Measurements from ENCODE around the gene LRBA.

The LRBA gene

GRCh38 chr4:150316332-150317205 lies 698.5 kb downstream of the LRBA start:
- Histone ChIP-seq H3K4me1 (ENCODE audit: insufficient read depth, low read length) (peaks cover 5% of the 10 kb centered on the region), H3K4me3 (ENCODE audit: low read length) (no peak overlapping the region), H3K27me3 (ENCODE audit: insufficient read depth, low read length) (no peaks in the 10 kb centered on the region), H3K9me3 (ENCODE audit: low read length) (no peaks in the 10 kb centered on the region), H3K36me3 (ENCODE audit: insufficient read depth, low read length) (no peaks in the 10 kb centered on the region), H2AFZ (ENCODE audit: low read depth, low read length) (no peak overlapping the region)

- no peak overlapping the region for H3K4me3 ChIP-seq (ENCODE audit: low read length)
- no peaks in the 10 kb centered on the region for H3K36me3 ChIP-seq (ENCODE audit: insufficient read depth, low read length)
- no peaks in the 10 kb centered on the region for H3K9me3 ChIP-seq (ENCODE audit: low read length)
- H2AFZ ChIP-seq (ENCODE audit: low read depth, low read length), result no peak overlapping the region
- H3K4me1 ChIP-seq (ENCODE audit: insufficient read depth, low read length), result peaks cover 8% of the 10 kb centered on the region
- no peaks in the 10 kb centered on the region for H3K27me3 ChIP-seq (ENCODE audit: insufficient read depth, low read length)
Observed at GRCh38 chr4:150315691-150316090, 699.4 kb downstream of the LRBA start.

- Histone ChIP-seq H3K36me3 (ENCODE audit: insufficient read depth, low read length) (no peaks in the 10 kb centered on the region), H3K27me3 (ENCODE audit: insufficient read depth, low read length) (no peaks in the 10 kb centered on the region), H3K4me1 (ENCODE audit: insufficient read depth, low read length) (peaks cover 13% of the 10 kb centered on the region), H2AFZ (ENCODE audit: low read depth, low read length) (no peak overlapping the region), H3K4me3 (ENCODE audit: low read length) (no peak overlapping the region), H3K9me3 (ENCODE audit: low read length) (no peaks in the 10 kb centered on the region)
Observed at GRCh38 chr4:150315175-150315574, 699.9 kb downstream of the LRBA start.

GRCh38 chr4:150314031-150314430 lies 701.1 kb downstream of the LRBA start:
- Histone ChIP-seq H3K9me3 (ENCODE audit: low read length) (no peaks in the 10 kb centered on the region), H3K36me3 (ENCODE audit: insufficient read depth, low read length) (no peaks in the 10 kb centered on the region), H3K4me1 (ENCODE audit: insufficient read depth, low read length) (peaks cover 15% of the 10 kb centered on the region), H3K4me3 (ENCODE audit: low read length) (no peak overlapping the region), H2AFZ (ENCODE audit: low read depth, low read length) (no peak overlapping the region), H3K27me3 (ENCODE audit: insufficient read depth, low read length) (no peaks in the 10 kb centered on the region)

- H3K4me3 ChIP-seq (ENCODE audit: low read length), result no peak overlapping the region
- H3K27me3 ChIP-seq (ENCODE audit: insufficient read depth, low read length), result no peaks in the 10 kb centered on the region
- H3K4me1 ChIP-seq (ENCODE audit: insufficient read depth, low read length), result peaks cover 14% of the 10 kb centered on the region
- no peak overlapping the region for H2AFZ ChIP-seq (ENCODE audit: low read depth, low read length)
- no peaks in the 10 kb centered on the region for H3K36me3 ChIP-seq (ENCODE audit: insufficient read depth, low read length)
- no peaks in the 10 kb centered on the region for H3K9me3 ChIP-seq (ENCODE audit: low read length)
Observed at GRCh38 chr4:150310159-150310895, 704.8 kb downstream of the LRBA start.

GRCh38 chr4:150308824-150309472 lies 706.1 kb downstream of the LRBA start:
- Histone ChIP-seq H3K4me3 (ENCODE audit: low read length) (no peak overlapping the region), H3K27me3 (ENCODE audit: insufficient read depth, low read length) (no peaks in the 10 kb centered on the region), H2AFZ (ENCODE audit: low read depth, low read length) (no peak overlapping the region), H3K9me3 (ENCODE audit: low read length) (no peaks in the 10 kb centered on the region), H3K4me1 (ENCODE audit: insufficient read depth, low read length) (peaks cover 10% of the 10 kb centered on the region), H3K36me3 (ENCODE audit: insufficient read depth, low read length) (no peaks in the 10 kb centered on the region)

GRCh38 chr4:150306719-150307118 lies 708.4 kb downstream of the LRBA start:
- no peaks in the 10 kb centered on the region for H3K36me3 ChIP-seq (ENCODE audit: insufficient read depth, low read length)
- no peaks in the 10 kb centered on the region for H3K9me3 ChIP-seq (ENCODE audit: low read length)
- H3K27me3 ChIP-seq (ENCODE audit: insufficient read depth, low read length), result no peaks in the 10 kb centered on the region
- no peak overlapping the region for H3K4me3 ChIP-seq (ENCODE audit: low read length)
- peaks cover 10% of the 10 kb centered on the region for H3K4me1 ChIP-seq (ENCODE audit: insufficient read depth, low read length)
- no peak overlapping the region for H2AFZ ChIP-seq (ENCODE audit: low read depth, low read length)

- H3K4me3 ChIP-seq (ENCODE audit: low read length), result no peak overlapping the region
- no peaks in the 10 kb centered on the region for H3K36me3 ChIP-seq (ENCODE audit: insufficient read depth, low read length)
- peaks cover 10% of the 10 kb centered on the region for H3K4me1 ChIP-seq (ENCODE audit: insufficient read depth, low read length)
Observed at GRCh38 chr4:150305995-150306394, 709.1 kb downstream of the LRBA start.

GRCh38 chr4:150302553-150302952 lies 712.5 kb downstream of the LRBA start:
- Histone ChIP-seq H3K36me3 (ENCODE audit: insufficient read depth, low read length) (no peaks in the 10 kb centered on the region), H3K4me3 (ENCODE audit: low read length) (no peak overlapping the region), H3K9me3 (ENCODE audit: low read length) (no peaks in the 10 kb centered on the region), H2AFZ (ENCODE audit: low read depth, low read length) (no peak overlapping the region), H3K27me3 (ENCODE audit: insufficient read depth, low read length) (no peaks in the 10 kb centered on the region), H3K4me1 (ENCODE audit: insufficient read depth, low read length) (no peaks in the 10 kb centered on the region)

More at GRCh38 chr4:150305995-150306394, 709.1 kb downstream of the LRBA start:
- no peaks in the 10 kb centered on the region for H3K9me3 ChIP-seq (ENCODE audit: low read length)
- H3K27me3 ChIP-seq (ENCODE audit: insufficient read depth, low read length), result no peaks in the 10 kb centered on the region
- H2AFZ ChIP-seq (ENCODE audit: low read depth, low read length), result no peak overlapping the region

GRCh38 chr4:150299816-150300215 lies 715.3 kb downstream of the LRBA start:
- no peak overlapping the region for H2AFZ ChIP-seq (ENCODE audit: low read depth, low read length)
- H3K27me3 ChIP-seq (ENCODE audit: insufficient read depth, low read length), result no peaks in the 10 kb centered on the region
- H3K36me3 ChIP-seq (ENCODE audit: insufficient read depth, low read length), result no peaks in the 10 kb centered on the region
- no peaks in the 10 kb centered on the region for H3K9me3 ChIP-seq (ENCODE audit: low read length)
- no peaks in the 10 kb centered on the region for H3K4me1 ChIP-seq (ENCODE audit: insufficient read depth, low read length)
- no peak overlapping the region for H3K4me3 ChIP-seq (ENCODE audit: low read length)

GRCh38 chr4:150297861-150298474 lies 717.1 kb downstream of the LRBA start:
- H2AFZ ChIP-seq (ENCODE audit: low read depth, low read length), result no peak overlapping the region
- no peaks in the 10 kb centered on the region for H3K27me3 ChIP-seq (ENCODE audit: insufficient read depth, low read length)
- H3K4me1 ChIP-seq (ENCODE audit: insufficient read depth, low read length), result no peaks in the 10 kb centered on the region
- no peak overlapping the region for H3K4me3 ChIP-seq (ENCODE audit: low read length)
- no peaks in the 10 kb centered on the region for H3K9me3 ChIP-seq (ENCODE audit: low read length)
- no peaks in the 10 kb centered on the region for H3K36me3 ChIP-seq (ENCODE audit: insufficient read depth, low read length)

GRCh38 chr4:150289881-150290280 lies 725.2 kb downstream of the LRBA start:
- Histone ChIP-seq H3K4me3 (ENCODE audit: low read length) (no peak overlapping the region), H3K36me3 (ENCODE audit: insufficient read depth, low read length) (no peaks in the 10 kb centered on the region), H3K9me3 (ENCODE audit: low read length) (no peaks in the 10 kb centered on the region), H2AFZ (ENCODE audit: low read depth, low read length) (no peak overlapping the region), H3K27me3 (ENCODE audit: insufficient read depth, low read length) (no peaks in the 10 kb centered on the region), H3K4me1 (ENCODE audit: insufficient read depth, low read length) (peaks cover 6% of the 10 kb centered on the region)

GRCh38 chr4:150289198-150289597 lies 725.9 kb downstream of the LRBA start:
- Histone ChIP-seq H3K27me3 (ENCODE audit: insufficient read depth, low read length) (no peaks in the 10 kb centered on the region), H3K4me3 (ENCODE audit: low read length) (no peak overlapping the region), H2AFZ (ENCODE audit: low read depth, low read length) (no peak overlapping the region), H3K4me1 (ENCODE audit: insufficient read depth, low read length) (peaks cover 6% of the 10 kb centered on the region), H3K9me3 (ENCODE audit: low read length) (no peaks in the 10 kb centered on the region), H3K36me3 (ENCODE audit: insufficient read depth, low read length) (no peaks in the 10 kb centered on the region)
